B cell (primary cell): ENCODE measurements around the gene ATP4B. TPM values are rescaled to one million over a fixed set of nuclear protein-coding genes. Genes with fewer than 3 reads are reported as not detected.
A peak's percentile ranks its signal among the peaks of the same experiment; 100 is the strongest.
"Not testable (repeated sequence)": the region's sequence is repeated elsewhere in the genome, so short reads cannot be mapped to it uniquely, and the experiment has no call there.

ENCODE experiments used
- ATAC-seq: fragments of 200-7000 bp; cut with Tn5 transposase; one replicate; pipeline ENCODE4 v1.10.0; 2021; ENCODE audit warnings: low read depth, mild to moderate bottlenecking, moderate number of reproducible peaks, moderate library complexity
- CTCF ChIA-PET: fragments of 350-600 bp; sonication (Branson Sonifier 250); formaldehyde crosslinking; loops from one replicate; lab custom pipeline; 2021; ENCODE audit warnings: antibody characterized with exemption, inconsistent platforms; lab: Charles Lee
- POLR2A ChIA-PET: fragments of 350-600 bp; sonication (Branson Sonifier 250); formaldehyde crosslinking; loops from one replicate; lab custom pipeline; 2021; ENCODE audit warnings: antibody characterized with exemption; lab: Charles Lee
- DNase-seq: peaks from one replicate; pipeline ENCODE4 v3.0.0; 2013
- H2AFZ ChIP-seq: 2 replicates; pipeline ENCODE4 v1.6.1; 2012; ENCODE audit warnings: mild to moderate bottlenecking, low read depth, low read length; ENCODE audit not compliant: insufficient read depth, poor library complexity, severe bottlenecking
- H3K27ac ChIP-seq, 2 donors: 1 replicate in 1 of 2; 2 replicates in 1 of 2; pipeline ENCODE4 v1.5.1; 2012 to 2013; ENCODE audit warnings: low read length in 2 of 2, mild to moderate bottlenecking in 2 of 2, moderate library complexity in 1 of 2
- H3K27me3 ChIP-seq, 4 experiments: fragments of 200-600 bp in 1 of 4; sonication (generic) in 1 of 4; replicated peaks in 1 of 4; 1 replicate in 2 of 4; 2 replicates in 2 of 4; pipeline versions ENCODE4 v1.6.1 to v1.7.0; 2013 to 2016; ENCODE audit warnings: low read length in 3 of 4, mild to moderate bottlenecking in 2 of 4, mixed read lengths in 1 of 4, moderate library complexity in 1 of 4; ENCODE audit not compliant: insufficient read depth in 4 of 4, control insufficient read depth in 3 of 4; ENCODE audit errors: control extremely low read depth in 1 of 4
- H3K36me3 ChIP-seq, 2 experiments: replicated peaks in 1 of 2; 1 replicate in 1 of 2; 2 replicates in 1 of 2; pipeline versions ENCODE4 v1.6.1 to v1.7.1; 2013; ENCODE audit warnings: low read length in 1 of 2; ENCODE audit not compliant: insufficient read depth in 2 of 2, control insufficient read depth in 1 of 2; ENCODE audit errors: control extremely low read depth in 1 of 2, extremely low read depth in 1 of 2
- H3K4me1 ChIP-seq, 2 donors: fragments of 200-600 bp in 1 of 2; sonication (generic) in 1 of 2; 1 replicate in 1 of 2; 2 replicates in 1 of 2; pipeline versions ENCODE4 v1.5.1 to v1.6.1; 2013 to 2017; ENCODE audit warnings: low read length in 2 of 2; ENCODE audit not compliant: control insufficient read depth in 2 of 2, insufficient read depth in 2 of 2
- H3K4me2 ChIP-seq: replicated peaks from 2 replicates; pipeline ENCODE3; 2012; ENCODE audit warnings: mild to moderate bottlenecking, low read depth, low read length; ENCODE audit not compliant: poor library complexity, severe bottlenecking
- H3K4me3 ChIP-seq, 5 experiments: fragments of 200-600 bp in 1 of 5; sonication (generic) in 1 of 5; 1 replicate in 3 of 5; 2 replicates in 2 of 5; pipeline versions ENCODE4 v1.5.1 to v1.7.0; 2011 to 2016; ENCODE audit warnings: low read length in 4 of 5, mild to moderate bottlenecking in 4 of 5, low read depth in 2 of 5, control low read depth in 1 of 5, moderate library complexity in 1 of 5; ENCODE audit not compliant: insufficient read depth in 1 of 5; ENCODE audit errors: control extremely low read depth in 1 of 5, extremely low read depth in 1 of 5
- H3K79me2 ChIP-seq: fragments of 200-600 bp; sonication (generic); one replicate; pipeline ENCODE4 v1.6.0; 2016; ENCODE audit warnings: low read length; ENCODE audit not compliant: control insufficient read depth, insufficient read depth
- H3K9ac ChIP-seq: fragments of 200-600 bp; sonication (generic); 2 replicates; pipeline ENCODE4 v1.6.1; 2017; ENCODE audit warnings: mild to moderate bottlenecking, low read length, moderate library complexity
- H3K9me3 ChIP-seq, 3 donors: one replicate each; pipeline versions ENCODE4 v1.6.1 to v1.7.1; 2013; ENCODE audit warnings: low read length in 2 of 3; ENCODE audit not compliant: control insufficient read depth in 2 of 3, insufficient read depth in 1 of 3; ENCODE audit errors: control extremely low read depth in 1 of 3
- H4K20me1 ChIP-seq: 2 replicates; pipeline ENCODE4 v1.6.0; 2012; ENCODE audit warnings: mild to moderate bottlenecking, low read length; ENCODE audit not compliant: insufficient read depth, control insufficient read depth, poor library complexity, severe bottlenecking
- H3K27ac Mint-ChIP-seq: one replicate; pipeline ENCODE4 v1.8.0; 2021; ENCODE audit warnings: mixed read lengths
- H3K27me3 Mint-ChIP-seq: one replicate; pipeline ENCODE4 v1.8.0; 2021; ENCODE audit warnings: mixed read lengths
- H3K4me1 Mint-ChIP-seq: one replicate; pipeline ENCODE4 v1.8.0; 2021; ENCODE audit warnings: mixed read lengths
- H3K4me3 Mint-ChIP-seq: one replicate; pipeline ENCODE4 v1.8.0; 2021; ENCODE audit warnings: mixed read lengths
- H3K9me3 Mint-ChIP-seq: one replicate; pipeline ENCODE4 v1.8.0; 2022; ENCODE audit warnings: mixed read lengths; ENCODE audit not compliant: insufficient read depth
- WGBS: methylation state at CpG from one replicate; pipeline ENCODE4 v1.1.5; 2013; ENCODE audit warnings: missing lambda C conversion rate; ENCODE audit not compliant: insufficient coverage; 5-methylcytosine and 5-hydroxymethylcytosine counted together
- intact Hi-C: fragments of 100-400 bp; cut with micrococcal nuclease; formaldehyde crosslinking; loops from one replicate; pipeline ENCODE4 v1.10.0; 2022
- polyA plus RNA-seq: library from polyadenylated mRNA; depleted of rRNA; stranded (reverse); fragments of >200 nt; gene quantifications from 2 replicates; pipeline ENCODE4 v1.2.3, GENCODE V29; 2012
- total RNA-seq, 2 donors: library from RNA; stranded (reverse); fragments of 120-200 nt in 1 of 2; gene quantifications; 1 replicate in 1 of 2; 2 replicates in 1 of 2; pipeline versions ENCODE4 v1.2.3 to v1.2.4, GENCODE V29; 2013 to 2022

ATP4B gene
- total and polyA plus RNA-seq, 2 donors (not counting 1 experiment from before 2014, with no cell fraction given): not detected

DNA sequence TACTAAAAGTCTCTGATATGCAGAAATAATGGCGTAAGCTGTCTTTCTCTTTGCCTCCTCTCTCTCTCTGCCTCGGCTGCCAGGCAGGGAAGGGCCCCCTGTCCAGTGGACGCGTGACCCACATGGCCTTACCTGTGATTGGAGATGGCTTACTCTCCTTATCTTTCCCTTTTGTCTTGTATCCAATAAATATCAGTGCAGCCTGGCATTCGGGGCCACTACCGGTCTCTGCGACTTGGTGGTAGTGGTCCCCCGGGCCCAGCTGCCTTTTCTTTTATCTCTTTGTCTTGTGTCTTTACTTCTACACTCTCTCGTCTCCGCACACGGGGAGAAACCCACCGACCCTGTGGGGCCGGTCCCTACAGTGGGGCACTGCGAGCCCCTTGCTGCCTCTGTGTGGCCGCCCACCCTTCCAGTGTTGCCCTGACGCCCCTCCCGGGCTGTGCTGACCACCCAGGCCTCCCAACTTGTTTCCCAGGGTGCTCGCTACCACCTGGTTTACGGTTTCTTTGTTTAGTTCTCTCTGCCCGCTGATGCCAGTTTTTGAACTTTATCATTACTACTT, 35.9 kb downstream of the ATP4B start:
- H3K27me3 Mint-ChIP-seq, H3K9me3 ChIP-seq, DNase-seq, POLR2A ChIA-PET, CTCF ChIA-PET, ATAC-seq, H3K27ac ChIP-seq, H2AFZ ChIP-seq, H3K4me1 Mint-ChIP-seq, intact Hi-C loops, H3K4me3 Mint-ChIP-seq, H3K4me3 ChIP-seq, H3K4me2 ChIP-seq, H3K9me3 Mint-ChIP-seq, H3K36me3 ChIP-seq, H3K4me1 ChIP-seq, H3K27me3 ChIP-seq, H3K9ac ChIP-seq, H4K20me1 ChIP-seq: not testable (repeated sequence)
- H3K27ac Mint-ChIP-seq: peak overlapping the region; percentile 41
- WGBS: 97% methylated on average over 12 of the region's 20 CpGs
- peaks cover 23% of the 10 kb centered on the region for H3K79me2 ChIP-seq

DNA sequence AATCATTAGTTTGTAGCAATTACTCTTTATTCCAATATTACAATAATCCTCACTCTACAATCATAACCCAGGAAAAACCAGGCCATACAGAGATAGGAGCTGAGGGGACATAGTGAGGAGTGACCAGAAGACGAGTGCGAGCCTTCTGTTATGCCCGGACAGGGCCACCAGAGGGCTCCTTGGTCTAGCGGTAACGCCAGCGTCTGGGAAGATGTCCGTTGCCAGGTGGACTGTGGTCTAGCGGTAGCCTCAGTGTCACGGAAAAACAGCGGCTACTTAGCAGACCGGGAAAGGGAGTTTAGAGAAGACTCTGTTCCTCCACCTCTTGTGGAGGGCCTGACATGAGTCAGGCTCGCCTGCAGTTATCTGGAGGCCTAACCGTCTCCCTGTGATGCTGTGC, 36.5 kb downstream of the ATP4B start:
- peaks cover 0 to 13% of the 10 kb centered on the region in 2 experiments for H3K36me3 ChIP-seq
- H3K9me3 Mint-ChIP-seq, H3K27ac ChIP-seq, H3K4me3 Mint-ChIP-seq, H3K27me3 Mint-ChIP-seq, DNase-seq, intact Hi-C loops, ATAC-seq, H4K20me1 ChIP-seq, H3K27ac Mint-ChIP-seq, H3K27me3 ChIP-seq, CTCF ChIA-PET, H3K4me2 ChIP-seq, H3K4me1 ChIP-seq, H3K9me3 ChIP-seq, H2AFZ ChIP-seq, H3K4me3 ChIP-seq, H3K4me1 Mint-ChIP-seq, H3K9ac ChIP-seq, POLR2A ChIA-PET: not testable (repeated sequence)
- WGBS: 96% methylated on average over 9 of the region's 13 CpGs
- H3K79me2 ChIP-seq: peaks cover 19% of the 10 kb centered on the region
